Fibroblast of skin of abdomen (primary cell): ENCODE results near the gene HTR4.

Experiments used
- DNase-seq: peaks from one replicate; pipeline ENCODE4 v3.0.0-alpha.2; 2013

Gene HTR4

DNA sequence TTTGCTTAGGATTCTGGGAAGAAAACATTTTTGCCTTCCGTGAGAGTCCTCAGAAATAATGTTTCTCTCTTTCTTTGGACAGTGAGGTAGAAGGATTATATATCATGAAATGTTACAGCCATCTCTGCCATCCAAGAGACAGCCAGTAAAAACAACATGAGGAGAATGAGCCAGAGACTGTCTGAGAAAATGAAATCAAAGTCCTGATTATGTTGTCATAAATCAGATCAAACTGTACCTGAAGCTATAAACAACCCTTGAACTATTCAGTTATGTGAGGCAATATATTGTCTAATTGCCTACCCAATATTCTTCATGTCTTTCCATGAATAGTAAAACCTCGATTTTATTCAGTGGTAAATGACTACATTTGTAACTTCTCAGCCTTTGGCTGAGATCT lies 9.2 kb upstream of the HTR4 start:
- no peak for DNase-seq

DNA sequence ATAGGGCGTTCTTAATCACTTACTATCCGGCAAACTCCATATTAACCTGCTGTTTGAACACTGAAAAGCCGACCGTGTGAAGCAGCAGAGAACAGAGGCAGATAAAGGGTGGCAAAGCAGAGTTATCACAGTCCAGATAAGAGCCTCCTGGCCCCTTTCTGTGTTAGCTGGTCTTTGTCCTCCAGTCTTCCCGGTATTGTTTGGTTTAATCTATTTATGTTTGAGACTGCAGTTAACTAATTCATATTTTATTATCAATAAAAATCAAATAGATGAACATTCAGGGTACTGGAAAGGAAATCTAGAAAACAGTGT lies 6.0 kb upstream of the HTR4 start:
- DNase-seq: no peak

DNA sequence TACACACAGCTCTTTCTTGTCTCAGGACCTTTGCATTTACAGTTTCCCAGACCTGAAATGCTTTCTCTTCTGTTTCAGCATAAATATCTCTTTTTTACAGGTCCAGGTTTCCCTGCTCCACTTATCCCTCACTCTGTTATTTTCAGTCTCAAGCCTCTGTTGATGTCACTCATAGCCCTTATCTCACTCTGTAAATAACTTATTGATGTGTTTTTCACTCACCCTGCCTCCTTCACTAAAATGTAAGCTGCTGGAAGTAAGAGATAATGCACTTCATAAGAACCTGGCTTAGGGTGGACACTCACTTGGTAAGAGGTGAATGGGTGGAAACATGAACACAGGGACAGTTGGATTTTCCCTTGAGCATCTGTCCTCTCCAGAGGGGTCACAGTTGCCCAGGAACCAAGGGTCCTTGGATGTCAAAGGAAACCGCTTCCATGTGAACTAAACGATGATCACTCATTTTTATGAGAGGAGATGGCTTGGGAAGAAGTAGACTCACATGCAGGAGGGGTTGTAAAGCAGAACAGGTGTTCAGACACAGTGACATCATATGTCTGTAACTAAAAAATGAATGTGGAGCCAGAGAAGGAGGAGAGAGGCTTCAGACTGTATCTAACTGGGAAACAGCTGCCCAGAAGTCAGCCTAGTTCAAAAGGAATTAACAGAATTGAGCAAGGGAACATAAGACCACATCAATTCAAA lies 5.5 kb upstream of the HTR4 start:
- no peak for DNase-seq

DNA sequence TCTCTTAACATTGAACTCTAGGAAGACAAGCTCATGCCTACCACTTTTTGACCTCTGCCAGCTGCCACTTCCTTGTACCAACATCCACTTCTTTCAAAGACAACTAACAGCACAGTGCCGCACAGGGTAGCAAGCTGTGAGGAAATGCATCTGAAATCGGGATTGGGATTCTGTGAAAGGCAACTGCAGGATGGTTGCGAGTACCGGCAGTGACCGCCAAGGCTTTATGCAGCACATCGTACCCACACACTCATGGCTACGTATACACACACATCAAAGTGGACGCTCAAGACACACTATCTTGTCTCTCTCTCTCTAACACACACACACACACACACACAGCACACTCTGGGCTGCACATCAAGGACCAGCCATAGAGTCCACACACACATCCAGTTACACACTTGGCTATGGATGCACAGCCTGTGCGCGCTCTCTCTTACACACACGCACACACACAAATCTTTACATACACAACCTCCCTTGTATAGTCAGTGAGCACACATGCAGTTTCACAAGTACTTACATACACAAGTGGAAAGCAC lies 964 bp downstream of the HTR4 start:
- no peak for DNase-seq

DNA sequence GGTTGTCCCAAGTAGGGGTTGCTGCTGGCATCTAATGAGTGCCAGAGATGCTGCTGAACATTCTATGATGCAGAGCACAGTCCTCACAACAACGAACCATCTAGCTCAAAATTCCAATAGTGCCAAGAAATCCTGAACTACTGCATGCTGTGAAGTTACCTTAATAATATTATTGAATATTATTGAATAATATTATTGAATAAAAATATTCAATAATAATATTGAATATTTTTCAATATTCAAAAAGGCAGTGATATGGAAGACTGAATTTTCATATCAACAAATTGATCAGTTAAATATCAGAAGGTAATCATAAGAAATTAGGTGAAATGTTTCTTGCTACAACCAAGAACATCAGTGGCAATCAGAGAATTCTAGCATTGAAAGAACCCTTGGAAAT lies 2.8 kb downstream of the HTR4 start:
- DNase-seq: no peak

DNA sequence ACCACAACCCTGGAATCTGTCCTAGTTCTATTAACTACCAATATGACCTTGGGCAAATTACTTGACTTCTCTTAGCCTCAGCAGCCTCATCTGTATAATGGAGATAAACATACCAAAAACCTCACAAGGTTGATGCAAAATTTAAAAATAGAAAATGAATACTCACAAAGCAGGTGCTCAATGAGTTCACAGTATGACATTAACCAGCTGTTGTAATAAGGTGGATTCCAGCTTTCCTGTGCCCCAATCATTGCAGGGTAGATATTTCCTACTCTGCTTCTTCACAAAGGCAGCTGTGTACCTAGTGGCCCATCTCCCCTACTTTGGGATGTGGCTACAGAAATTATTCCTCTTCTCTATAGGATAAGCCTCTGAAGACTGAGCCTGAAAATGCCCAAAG lies 8.8 kb downstream of the HTR4 start:
- DNase-seq: no peak

DNA sequence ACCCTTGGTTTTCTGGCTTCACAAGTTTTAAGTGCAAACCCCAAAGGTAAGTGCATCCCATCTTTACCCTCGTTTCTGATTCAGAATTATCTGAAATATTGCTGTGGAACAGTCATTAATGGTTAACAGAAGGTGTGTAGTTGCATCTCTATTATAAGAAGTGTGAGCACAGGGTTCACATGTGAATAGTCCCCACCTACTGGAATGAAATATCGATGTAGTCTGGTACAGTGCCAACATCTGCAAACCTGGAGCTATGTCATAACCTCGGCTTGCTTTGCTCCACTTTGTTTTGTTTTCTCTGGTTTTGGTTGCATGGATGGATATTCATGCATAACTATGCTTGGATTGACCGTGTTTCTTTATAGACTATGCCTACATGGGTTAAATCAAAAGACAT lies 12.6 kb downstream of the HTR4 start:
- no peak for DNase-seq

DNA sequence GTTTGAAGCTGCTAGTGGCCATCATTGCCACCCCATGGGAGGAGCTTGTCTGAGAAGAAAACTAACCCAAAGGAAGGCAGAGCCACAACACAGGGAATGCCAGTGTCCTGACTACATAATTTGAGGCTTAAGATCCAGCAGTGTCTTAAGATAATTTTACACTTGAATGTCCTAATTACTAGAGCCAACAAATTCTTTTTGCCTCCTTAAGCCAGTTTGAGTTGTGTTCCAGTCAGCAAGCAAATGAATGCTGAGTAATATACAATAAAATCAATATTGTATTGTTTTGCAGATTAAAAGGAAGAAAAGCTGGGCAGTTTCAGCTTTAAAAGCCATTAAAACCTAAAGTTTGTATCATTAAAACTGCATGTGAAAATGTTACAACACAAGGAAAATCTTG lies 13.9 kb downstream of the HTR4 start:
- no peak for DNase-seq

DNA sequence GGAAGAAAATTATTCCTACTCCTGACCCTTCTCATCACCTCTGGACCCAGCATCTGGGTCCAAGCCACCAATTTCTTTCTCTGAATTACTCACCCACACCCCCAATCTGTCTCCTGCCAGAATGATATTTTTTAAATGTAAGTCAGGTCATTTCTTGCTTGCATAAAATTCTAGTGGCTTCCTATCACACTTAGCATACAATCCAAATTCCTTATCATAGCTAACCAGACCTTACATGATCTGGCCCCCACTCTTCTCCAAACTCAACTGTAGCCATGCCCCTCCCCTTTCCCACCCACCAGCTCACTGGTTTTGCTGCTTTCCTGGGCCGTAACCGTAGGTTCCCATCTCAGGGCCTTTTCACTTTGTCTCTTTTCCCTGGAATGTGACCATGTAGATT lies 15.2 kb downstream of the HTR4 start:
- no peak for DNase-seq

DNA sequence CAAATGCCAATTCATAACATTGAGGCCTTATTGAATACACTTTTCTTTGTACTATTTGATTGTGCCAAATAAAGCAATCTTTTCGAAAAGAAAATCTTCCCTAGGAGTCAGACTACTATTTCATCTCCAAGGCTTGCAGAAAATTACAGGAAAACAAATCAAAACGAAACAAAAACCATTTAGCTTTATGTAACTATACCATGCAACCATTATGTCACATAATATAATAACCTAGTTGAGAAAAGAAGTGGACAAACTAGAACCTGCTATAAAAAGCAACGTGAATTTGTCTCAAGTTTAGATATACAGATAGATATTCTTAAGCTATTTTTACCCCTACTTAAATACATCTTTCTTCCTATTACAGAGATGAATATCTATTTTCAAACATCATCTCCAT lies 18.0 kb downstream of the HTR4 start:
- no peak for DNase-seq

DNA sequence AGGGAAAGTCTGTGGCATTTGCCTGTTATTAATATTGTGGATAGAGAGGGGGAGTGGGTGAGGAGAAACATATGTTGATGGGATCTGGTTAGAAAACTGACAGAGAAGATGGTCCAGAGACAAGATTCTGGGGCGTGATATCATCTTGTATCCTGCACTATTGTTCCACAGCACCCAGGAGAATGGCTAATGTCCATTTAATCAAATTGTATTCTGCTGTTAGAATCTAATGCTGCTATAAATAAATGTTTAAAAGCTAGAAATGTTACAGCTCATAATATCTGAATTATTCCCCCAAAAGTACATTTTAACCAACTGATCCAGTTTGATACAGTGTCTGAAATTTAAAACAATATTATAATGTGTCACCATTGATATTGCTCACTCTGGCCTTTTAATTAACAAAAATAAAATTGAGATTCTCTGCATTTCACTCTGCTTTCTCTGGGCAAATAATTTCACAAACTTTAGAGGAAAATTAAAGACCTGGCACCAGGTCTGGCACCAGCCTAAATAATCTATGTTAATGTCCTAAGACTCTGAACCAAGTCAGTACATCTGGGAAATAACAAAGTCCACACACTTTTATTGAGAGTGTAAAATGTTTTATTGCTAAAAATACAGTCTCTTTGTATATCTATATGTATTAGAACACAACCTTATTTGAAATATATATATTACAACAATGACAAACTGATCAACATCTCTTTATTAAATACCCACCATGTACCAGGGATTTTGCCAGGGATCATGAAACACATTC lies 18.8 kb downstream of the HTR4 start:
- no peak for DNase-seq

DNA sequence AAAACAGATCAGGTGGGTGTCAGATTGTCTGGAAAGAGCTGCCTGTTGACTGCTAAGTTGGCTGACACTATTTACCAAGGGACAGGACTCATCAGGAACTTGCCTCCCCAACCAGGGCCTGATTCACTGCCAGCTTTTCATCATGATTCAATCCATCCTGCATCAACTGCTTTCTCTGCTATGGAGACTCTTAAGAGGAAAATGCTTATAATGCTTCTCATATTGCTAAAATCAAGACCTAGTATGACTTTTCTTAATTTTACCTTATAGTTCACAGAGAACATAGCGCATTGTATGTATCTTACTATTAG lies 21.3 kb downstream of the HTR4 start:
- no peak for DNase-seq

DNA sequence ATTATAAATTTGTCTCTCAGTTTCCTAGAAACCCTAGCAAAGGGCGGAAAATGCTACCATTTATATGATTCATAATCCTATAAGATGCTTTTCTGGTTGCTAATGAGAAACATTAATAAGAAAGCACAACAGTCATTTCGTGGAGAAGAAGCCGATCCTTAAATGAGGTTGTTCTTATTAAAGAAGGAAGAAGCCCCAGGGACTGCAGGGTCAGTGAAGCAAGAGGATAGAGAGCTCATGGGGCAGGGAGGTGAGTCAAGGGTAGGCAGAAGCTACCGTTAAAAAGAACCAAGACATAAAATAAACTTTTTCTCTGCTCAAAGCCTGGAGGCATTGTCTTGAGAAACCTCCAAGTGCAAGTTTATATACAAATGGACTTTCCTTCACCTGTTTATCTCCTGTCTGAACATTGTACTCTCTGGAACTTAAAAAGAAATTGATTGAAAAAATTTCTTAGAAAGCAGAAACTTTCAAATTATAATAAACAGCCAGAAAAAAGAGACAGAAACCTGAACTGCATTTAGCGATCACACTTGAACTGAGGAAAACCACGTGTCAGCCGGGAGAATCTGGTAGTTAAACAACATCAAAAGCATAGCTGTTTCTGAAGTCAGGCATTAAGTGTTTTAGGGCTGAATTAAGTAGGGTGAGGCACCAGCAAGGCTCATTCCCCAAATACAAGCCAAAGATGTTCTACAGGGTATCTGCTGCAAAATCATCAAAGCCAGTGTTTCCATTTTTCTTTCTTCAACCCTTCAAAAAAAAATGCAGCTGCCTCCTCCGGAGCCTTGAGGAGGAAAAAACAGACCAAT lies 21.9 kb downstream of the HTR4 start:
- no peak for DNase-seq

DNA sequence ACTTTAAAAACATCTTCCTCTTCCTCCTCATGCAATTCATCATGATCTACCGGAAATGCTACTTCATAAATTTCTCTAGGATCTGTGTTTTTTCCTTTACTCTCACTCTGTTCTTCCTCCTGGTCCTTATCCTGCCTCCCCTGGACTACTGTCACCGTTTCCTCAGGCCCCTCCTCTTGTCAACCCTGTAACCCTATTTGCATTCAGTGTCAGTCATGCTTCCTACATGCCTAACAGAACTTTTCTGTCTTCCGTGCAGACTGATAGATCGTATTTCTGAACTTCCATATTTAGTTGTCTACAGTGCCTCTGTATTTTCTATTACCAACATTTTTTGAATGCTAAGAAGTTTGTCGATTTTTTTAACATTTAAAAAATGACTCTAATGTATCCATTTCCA lies 27.3 kb downstream of the HTR4 start:
- DNase-seq: no peak

DNA sequence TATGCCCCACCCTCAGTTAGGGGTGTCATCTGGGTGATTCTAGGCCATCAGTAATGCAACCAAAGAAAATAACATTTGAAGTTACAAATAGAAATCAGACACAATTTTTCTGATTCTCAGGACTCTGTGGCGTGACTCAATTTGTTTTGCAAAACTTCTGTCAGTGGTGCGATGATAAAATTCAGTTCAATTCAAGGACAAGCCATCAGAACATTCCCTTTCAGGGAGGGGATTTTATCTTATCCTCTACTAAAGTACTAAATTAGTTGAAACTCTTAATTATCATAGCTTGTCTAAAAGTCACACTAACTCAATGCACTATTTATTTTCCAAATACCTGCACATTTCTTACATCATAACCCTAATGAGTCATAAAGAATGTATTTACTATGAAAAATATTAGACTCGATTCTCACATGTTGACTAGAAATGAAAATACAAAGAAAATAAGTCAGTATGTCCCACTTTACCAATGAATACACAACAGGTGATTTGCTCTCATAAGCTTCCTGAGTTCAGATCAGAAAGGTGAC lies 28.2 kb downstream of the HTR4 start:
- DNase-seq: no peak

DNA sequence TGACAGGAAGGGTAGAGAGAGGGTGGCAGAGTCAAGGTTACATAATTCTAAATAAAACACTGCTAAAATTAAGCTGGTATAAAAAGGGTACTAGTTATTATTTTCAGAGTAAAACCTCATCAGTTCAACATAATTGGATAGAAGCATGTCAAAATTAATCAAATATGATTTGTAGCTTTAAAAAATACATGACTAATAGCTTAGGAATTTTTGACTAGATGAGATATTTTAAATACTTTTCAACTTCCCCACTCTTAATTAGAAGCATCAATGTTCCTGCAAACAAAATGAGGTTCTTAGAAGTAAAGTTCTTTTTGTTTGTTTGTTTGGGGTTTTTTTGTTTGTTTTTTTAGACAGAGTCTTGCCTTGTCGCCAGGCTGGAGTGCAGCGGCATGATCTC lies 29.1 kb downstream of the HTR4 start:
- DNase-seq: no peak

DNA sequence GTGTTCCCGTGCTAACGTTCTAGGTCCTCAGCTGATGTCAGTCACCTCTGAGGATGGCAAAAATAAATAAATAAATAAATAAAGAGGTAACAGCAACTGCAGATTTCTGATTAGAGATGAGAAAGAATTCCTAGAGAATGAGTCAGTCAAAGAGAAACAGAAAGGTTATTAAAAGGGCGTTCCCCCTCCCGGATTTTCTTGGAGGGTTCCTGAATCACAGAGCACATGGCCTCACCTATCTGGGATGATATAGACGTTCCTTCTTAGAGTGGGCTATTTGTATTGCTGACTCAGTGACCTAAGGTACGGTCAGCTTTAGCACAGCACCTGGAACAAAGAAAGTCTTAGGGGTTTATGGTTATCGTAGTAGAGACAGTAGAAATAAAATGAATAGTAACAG lies 30.6 kb downstream of the HTR4 start:
- no peak for DNase-seq

DNA sequence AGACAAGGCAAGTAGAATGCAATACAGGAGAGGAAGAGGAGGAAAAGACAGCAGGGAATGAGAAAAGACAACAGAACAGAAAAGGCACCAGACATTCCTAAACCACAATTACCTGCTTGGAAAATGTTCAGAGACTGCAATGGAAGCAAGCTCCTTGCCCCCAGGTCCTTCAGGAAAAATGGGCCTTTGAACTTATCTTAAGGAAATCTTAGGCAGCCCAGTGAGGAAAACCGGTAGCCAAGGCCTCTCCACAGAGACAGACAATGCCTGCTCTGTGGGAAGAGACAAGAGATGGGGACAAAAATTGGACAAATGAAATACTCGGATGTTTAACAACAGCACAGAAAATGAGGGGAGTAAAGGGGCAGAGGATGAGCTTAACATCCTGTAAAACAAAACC lies 31.2 kb downstream of the HTR4 start:
- no peak for DNase-seq

DNA sequence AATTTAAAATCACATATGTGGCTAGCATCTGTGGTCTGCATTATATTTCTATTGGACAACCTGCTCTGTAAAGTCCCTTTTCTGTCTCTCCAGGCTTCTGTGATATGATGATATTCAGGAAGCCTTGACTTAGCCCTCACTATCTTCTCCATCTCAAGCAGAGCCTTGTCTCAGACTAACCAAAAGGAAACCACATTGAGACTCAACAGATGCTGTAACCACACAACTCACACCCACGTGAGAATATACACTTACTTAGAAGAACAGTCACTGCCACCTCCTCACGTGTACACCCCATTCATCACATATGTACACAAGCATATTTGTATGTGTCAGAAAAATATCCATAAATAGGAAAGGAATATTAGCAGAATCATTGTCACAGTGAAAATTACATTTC lies 33.6 kb downstream of the HTR4 start:
- DNase-seq: no peak

DNA sequence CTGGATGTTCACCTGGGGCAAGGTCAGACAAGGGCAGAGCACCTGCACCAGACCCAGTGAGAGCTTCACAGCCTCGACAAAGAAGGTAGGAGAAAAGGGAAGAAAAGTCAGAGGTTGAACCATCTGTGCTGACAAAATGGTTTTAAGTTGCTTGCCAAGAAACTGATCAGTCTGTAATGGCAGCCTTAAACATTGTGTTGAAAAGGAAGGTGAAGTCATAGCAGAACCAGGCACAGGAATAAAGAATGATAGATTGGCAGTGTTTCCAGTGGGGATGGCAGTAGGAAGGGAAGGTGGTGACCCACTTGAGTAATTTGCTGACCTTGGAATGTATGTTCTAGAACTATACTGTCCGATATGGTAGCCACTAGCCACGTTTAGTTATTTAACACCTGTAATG lies 34.2 kb downstream of the HTR4 start:
- DNase-seq: no peak

DNA sequence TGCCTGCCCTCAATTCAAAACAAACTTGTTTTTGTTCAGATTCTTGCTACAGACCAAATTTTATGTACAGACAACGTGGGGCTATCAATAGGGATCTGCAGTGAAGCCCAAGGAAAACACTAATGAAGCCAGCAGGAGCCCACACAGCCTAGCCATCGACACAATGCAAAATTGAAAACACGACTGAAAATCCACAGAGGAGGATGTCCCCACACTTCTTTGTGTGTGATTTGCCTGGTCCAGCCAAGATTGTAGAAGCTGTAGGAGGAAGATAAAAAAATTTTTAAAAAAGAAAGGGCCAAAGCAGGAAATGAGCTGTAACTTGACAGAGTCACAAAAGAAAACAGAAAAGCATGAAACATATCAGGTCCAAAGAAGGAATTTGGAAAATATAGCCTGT lies 34.8 kb downstream of the HTR4 start:
- DNase-seq: no peak

DNA sequence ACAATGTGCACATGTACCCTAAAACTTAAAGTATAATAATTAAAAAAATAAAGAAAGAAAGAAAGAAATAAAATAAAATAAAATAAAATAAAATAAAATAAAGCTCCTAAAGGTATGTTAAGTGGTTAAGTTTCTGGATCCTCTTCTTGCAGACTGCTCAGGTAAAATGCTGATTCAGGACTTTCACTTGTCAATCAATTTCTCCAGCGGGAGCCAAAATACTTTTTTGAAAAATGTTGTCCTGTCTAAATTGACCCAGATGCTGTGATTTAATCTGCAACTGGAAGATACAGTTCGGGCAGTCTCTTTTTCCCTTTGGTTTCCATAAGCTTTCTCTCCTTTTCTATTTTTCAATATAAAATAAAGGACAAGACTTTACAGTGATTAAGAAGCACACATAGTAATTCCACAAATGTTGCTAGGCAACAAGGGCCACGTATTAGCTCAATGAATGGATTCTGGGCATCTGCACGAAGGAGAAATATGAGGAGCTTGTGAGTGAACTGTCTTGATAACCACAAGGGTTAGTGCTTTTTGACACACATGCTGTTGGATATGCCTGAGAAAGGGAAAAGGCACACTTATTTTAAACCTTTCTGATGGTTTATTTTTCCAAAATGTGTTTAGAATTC lies 38.6 kb downstream of the HTR4 start:
- no peak for DNase-seq

DNA sequence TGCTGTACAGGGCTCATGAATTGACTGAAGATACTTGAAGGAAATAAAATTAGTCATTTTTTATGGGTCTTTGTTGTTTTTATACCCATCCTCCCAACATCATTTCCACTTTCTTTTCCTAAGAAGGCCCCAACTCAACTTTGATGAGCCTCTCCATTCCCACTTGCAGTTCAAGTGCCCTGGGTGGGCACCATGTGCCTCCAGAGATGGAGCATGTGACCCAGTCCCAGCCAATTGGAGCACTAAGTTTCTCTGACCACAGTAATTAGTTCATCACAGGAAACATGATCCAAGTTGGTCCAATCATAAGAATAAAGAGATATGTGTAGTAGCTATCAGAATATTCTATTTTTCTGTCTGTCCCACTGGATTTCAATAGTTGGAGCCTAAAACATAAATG lies 46.9 kb downstream of the HTR4 start:
- DNase-seq: no peak
